Cardiac muscle cell (in vitro differentiated cells and primary cell): ENCODE data around the gene PLPPR4. TPM values are rescaled to one million over a fixed set of nuclear protein-coding genes. Genes with fewer than 3 reads are reported as not detected.
"Not testable (repeated sequence)": the region's sequence is repeated elsewhere in the genome, so short reads cannot be mapped to it uniquely, and the experiment has no call there.

ENCODE experiments used
- DNase-seq, 2 donors: peaks; one replicate each; pipeline versions ENCODE4 v3.0.0 to v3.0.0-alpha.2; 2010 to 2017; ENCODE audit warnings: low read depth in 1 of 2, low spot score in 1 of 2
- H3K27ac ChIP-seq: fragments of 200-600 bp; sonication (generic); 2 replicates; pipeline ENCODE4 v1.5.1; 2016
- H3K27me3 ChIP-seq: fragments of 200-600 bp; sonication (generic); 2 replicates; pipeline ENCODE4 v1.6.0; 2016; ENCODE audit warnings: control low read depth
- H3K36me3 ChIP-seq: fragments of 200-600 bp; sonication (generic); 2 replicates; pipeline ENCODE4 v1.5.1; 2016; ENCODE audit warnings: control low read depth
- H3K4me1 ChIP-seq: fragments of 200-600 bp; sonication (generic); 2 replicates; pipeline ENCODE4 v1.8.1; 2017; ENCODE audit warnings: low read depth, mild to moderate bottlenecking, mixed run types
- H3K4me3 ChIP-seq: fragments of 200-600 bp; sonication (generic); 2 replicates; pipeline ENCODE4 v1.5.1; 2016; ENCODE audit warnings: mild to moderate bottlenecking
- H3K9me3 ChIP-seq: fragments of 200-600 bp; sonication (generic); 2 replicates; pipeline ENCODE4 v1.5.1; 2017; ENCODE audit warnings: low read depth, mild to moderate bottlenecking, control low read depth
- polyA plus RNA-seq: library from polyadenylated mRNA; unstranded; fragments of >200 nt; fragmentation: Nextera tagmentation; extraction: Ambion mirVana; gene quantifications from 2 replicates; pipeline ENCODE4 v1.2.1, GENCODE V29; 2016
- total RNA-seq: library from RNA; depleted of rRNA; stranded (reverse); fragments of >200 nt; gene quantifications from 2 replicates; pipeline ENCODE4 v1.2.3, GENCODE V29; 2016
- TF ChIP-seq, protein P1 (sequence below): IDR thresholded peaks from 2 replicates; pipeline ENCODE4 v1.5.1; 2012; ENCODE audit warnings: low read depth, mild to moderate bottlenecking, low read length

Gene PLPPR4
- total and polyA plus RNA-seq, 2 experiments from 2014 or later = 3.2 to 3.7 TPM

DNA sequence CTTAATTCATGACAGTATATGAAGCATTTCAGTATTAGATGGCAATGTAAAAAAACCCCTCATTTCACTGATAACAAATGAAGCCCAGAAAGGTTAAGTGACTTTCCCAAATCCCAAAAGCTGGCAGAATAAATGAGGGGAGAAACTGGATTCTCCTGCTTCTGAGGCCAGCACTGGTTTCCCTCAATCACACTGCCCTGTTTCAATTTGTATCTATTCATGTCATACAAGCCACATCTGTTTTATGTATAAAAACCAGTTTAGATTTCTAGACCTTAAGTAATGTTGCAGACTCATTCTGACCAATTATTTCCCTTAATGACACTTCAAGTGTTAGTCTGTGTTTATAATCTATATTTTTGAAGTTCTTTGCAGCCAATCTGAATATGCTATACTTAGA lies 16.8 kb downstream of the PLPPR4 start:
- peaks cover 21% of the 10 kb centered on the region for H3K4me1 ChIP-seq
- no peaks in the 10 kb centered on the region for H3K36me3 ChIP-seq
- H3K27me3 ChIP-seq = no peaks in the 10 kb centered on the region
- TF ChIP-seq, protein P1, sequence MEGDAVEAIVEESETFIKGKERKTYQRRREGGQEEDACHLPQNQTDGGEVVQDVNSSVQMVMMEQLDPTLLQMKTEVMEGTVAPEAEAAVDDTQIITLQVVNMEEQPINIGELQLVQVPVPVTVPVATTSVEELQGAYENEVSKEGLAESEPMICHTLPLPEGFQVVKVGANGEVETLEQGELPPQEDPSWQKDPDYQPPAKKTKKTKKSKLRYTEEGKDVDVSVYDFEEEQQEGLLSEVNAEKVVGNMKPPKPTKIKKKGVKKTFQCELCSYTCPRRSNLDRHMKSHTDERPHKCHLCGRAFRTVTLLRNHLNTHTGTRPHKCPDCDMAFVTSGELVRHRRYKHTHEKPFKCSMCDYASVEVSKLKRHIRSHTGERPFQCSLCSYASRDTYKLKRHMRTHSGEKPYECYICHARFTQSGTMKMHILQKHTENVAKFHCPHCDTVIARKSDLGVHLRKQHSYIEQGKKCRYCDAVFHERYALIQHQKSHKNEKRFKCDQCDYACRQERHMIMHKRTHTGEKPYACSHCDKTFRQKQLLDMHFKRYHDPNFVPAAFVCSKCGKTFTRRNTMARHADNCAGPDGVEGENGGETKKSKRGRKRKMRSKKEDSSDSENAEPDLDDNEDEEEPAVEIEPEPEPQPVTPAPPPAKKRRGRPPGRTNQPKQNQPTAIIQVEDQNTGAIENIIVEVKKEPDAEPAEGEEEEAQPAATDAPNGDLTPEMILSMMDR = no peak
- no peaks in the 10 kb centered on the region for H3K9me3 ChIP-seq
- H3K27ac ChIP-seq = no peak overlapping the region
- no peak for DNase-seq
- H3K4me3 ChIP-seq = no peak overlapping the region

DNA sequence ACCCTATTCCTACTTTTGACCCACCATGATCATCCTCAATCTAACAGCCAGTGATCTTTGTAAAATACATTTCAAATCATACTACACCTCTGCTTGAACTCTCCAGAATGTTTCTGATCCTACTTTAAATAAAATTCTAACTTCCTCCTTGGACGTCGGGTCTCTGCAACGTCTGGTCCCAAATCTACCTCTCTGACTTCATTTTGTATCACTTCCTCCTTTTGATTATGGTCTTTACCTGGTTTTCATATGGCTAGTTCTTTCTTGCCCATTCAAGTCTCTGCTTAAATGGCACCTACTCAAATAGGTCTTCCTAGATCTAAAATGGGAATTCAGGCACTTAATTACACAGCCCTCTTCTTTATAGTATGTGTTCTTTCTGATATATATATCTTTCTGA lies 18.2 kb downstream of the PLPPR4 start:
- no peak overlapping the region for H3K27ac ChIP-seq
- H3K36me3 ChIP-seq = no peaks in the 10 kb centered on the region
- no peaks in the 10 kb centered on the region for H3K27me3 ChIP-seq
- H3K9me3 ChIP-seq = no peaks in the 10 kb centered on the region
- TF ChIP-seq, protein P1 = no peak
- DNase-seq = no peak
- no peak overlapping the region for H3K4me3 ChIP-seq
- H3K4me1 ChIP-seq = peaks cover 21% of the 10 kb centered on the region

DNA sequence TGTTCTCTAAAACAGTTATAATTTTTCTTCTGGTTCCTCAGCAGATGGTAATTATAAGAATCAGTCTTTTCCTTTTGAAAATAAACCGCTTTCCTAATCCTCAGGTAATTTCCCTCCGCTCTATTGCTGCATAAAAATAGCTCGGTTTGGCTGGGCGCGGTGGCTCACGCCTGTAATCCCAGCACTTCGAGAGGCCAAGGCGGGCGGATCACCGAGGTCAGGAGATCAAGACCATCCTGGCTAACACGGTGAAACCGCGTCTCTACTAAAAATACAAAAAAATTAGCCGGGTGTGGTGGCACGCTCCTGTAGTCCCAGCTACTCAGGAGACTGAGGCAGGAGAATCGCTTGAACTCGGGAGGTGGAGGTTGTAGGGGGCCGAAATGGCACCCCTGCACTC lies 19.2 kb downstream of the PLPPR4 start:
- not testable (repeated sequence) for DNase-seq

DNA sequence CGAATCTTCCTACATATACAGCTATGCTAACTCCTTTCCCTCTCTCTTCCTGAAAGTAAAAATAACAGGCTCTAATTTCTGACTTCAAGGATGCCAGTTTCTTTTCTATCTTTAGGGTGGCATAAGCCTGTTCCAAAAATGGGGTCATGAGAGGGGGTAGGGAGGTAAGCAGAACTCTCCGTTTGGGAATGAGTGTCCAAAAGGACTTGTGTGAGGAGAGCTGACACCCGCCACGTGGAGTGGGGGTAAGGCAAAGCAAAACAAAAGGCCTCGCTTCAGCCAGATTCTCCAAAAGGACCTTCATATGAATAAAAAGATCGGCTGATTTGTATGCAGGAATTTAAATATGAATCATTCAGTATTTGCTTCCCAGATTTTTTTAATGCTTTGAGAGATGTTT lies 28.6 kb downstream of the PLPPR4 start:
- no peak overlapping the region for H3K4me3 ChIP-seq

More for the DNA sequence above, 19.2 kb downstream of the PLPPR4 start:
- H3K27ac ChIP-seq, H3K9me3 ChIP-seq, H3K36me3 ChIP-seq, H3K27me3 ChIP-seq, H3K4me3 ChIP-seq: not testable (repeated sequence)
- peaks cover 21% of the 10 kb centered on the region for H3K4me1 ChIP-seq

DNA sequence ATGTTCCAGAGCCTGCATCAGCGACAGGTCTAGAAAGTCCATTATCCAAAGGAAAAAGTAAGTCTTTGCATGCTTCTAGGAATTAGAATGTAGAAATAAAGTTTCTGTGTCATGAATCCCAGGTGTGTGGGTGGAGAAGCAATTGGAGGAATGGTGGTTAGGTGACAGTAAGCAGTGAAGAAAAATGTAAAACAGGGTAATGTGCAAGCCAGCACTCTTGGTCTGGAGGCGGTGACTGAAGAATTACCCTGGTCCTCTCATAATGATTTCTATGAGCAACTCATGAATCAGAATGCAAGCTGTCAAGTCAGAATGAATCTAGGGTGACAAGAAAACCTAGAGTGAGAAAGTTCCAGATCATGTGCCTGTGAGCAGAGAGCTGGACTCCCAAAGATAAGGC lies 33.6 kb downstream of the PLPPR4 start:
- no peak overlapping the region for H3K4me3 ChIP-seq
- no peaks in the 10 kb centered on the region for H3K9me3 ChIP-seq
- no peaks in the 10 kb centered on the region for H3K27me3 ChIP-seq
- H3K27ac ChIP-seq = no peak overlapping the region
- TF ChIP-seq, protein P1 = no peak
- DNase-seq = no peak
- H3K4me1 ChIP-seq = no peaks in the 10 kb centered on the region
- no peaks in the 10 kb centered on the region for H3K36me3 ChIP-seq

More for the DNA sequence above, 28.6 kb downstream of the PLPPR4 start:
- TF ChIP-seq, protein P1 = no peak
- Histone ChIP-seq H3K9me3 (no peaks in the 10 kb centered on the region), H3K27ac (no peak overlapping the region), H3K36me3 (no peaks in the 10 kb centered on the region), H3K4me1 (no peaks in the 10 kb centered on the region), H3K27me3 (no peaks in the 10 kb centered on the region)
- DNase-seq = no peak

DNA sequence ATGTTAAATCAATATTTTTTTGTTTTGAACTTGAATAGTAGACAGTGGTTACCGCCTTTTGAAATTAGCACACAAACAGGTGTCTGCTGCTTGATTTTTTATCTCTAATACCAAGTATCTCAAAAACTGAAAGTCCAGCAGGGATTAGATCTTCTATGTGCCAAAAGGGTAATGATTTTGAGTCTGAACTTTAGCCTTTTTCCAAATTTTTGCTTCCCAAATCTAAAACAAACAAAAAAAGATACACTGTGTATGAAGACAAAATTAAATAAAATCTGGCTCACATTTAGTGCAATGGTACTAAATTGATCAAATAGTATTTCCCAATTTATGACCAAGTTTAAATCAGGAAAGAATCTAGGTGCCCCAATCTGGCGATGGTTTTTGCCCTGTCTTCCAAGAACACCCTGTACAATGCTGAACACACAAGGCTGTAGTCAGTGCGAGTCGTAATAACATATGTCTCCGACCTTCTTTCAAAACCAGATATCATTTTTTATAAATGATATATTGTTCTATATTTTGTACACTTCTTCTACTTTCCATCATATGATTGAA lies 40.5 kb downstream of the PLPPR4 start:
- Histone ChIP-seq H3K36me3 (no peaks in the 10 kb centered on the region), H3K27ac (no peak overlapping the region), H3K27me3 (no peaks in the 10 kb centered on the region), H3K9me3 (no peaks in the 10 kb centered on the region), H3K4me1 (no peaks in the 10 kb centered on the region), H3K4me3 (no peak overlapping the region)
- DNase-seq = no peak
- TF ChIP-seq, protein P1 = no peak
